HepG2 (cell line): ENCODE data around the gene NCOA7. TPM values are rescaled to one million over a fixed set of nuclear protein-coding genes. Genes with fewer than 3 reads are reported as not detected.

Experiments used
- ATAC-seq: fragments of 200-7000 bp; cut with Tn5 transposase; 3 replicates; pipeline ENCODE4 v1.9.1; 2020; ENCODE audit warnings: mild to moderate bottlenecking, moderate library complexity
- BruUV-seq: library from RNA; stranded (reverse); fragments of 400-500 nt; replicated peaks from 2 replicates; lab custom pipeline; 2021; lab: Mats Ljungman, UMichigan
- CTCF ChIA-PET: fragments of 300-600 bp; formaldehyde crosslinking; extraction: SDS; loops from one replicate; lab custom pipeline; 2021; ENCODE audit warnings: low total read pairs, inconsistent platforms, low intra/inter-chr PET ratio; lab: Yijun Ruan, JAX
- POLR2A ChIA-PET: fragments of 350-600 bp; sonication (Branson Sonifier 250); formaldehyde crosslinking; loops from one replicate; lab custom pipeline; 2020; ENCODE audit warnings: antibody characterized with exemption, inconsistent platforms; lab: Yijun Ruan, JAX
- DNase-seq: peaks from one replicate; pipeline ENCODE4 v3.0.0-alpha.2; 2015; ENCODE audit warnings: low spot score
- FAIRE-seq: peaks from 3 replicates; lab custom pipeline; 2011; peaks lifted over from hg19 to GRCh38; lab: Jason Lieb, UNC
- H2AFZ ChIP-seq: one replicate; pipeline ENCODE4 v1.6.1; 2011; ENCODE audit warnings: low read length, inconsistent platforms
- H3K27ac ChIP-seq: fragments of 300-600 bp; 3 replicates; pipeline ENCODE4 v1.8.0; 2011; ENCODE audit warnings: mixed run types, mild to moderate bottlenecking, mixed read lengths, low read length, inconsistent platforms; ENCODE audit not compliant: insufficient read depth; ENCODE audit errors: extremely low read length
- H3K27me3 ChIP-seq, 2 experiments: fragments of 200-600 bp in 1 of 2; 2 replicates in 1 of 2; 3 replicates in 1 of 2; pipeline versions ENCODE4 v1.6.0 to v1.8.0; 2011; ENCODE audit warnings: low read length in 2 of 2, mild to moderate bottlenecking in 2 of 2, moderate library complexity in 2 of 2, inconsistent platforms in 1 of 2; ENCODE audit not compliant: insufficient read depth in 2 of 2, control insufficient read depth in 1 of 2
- H3K36me3 ChIP-seq, 2 experiments: fragments of 200-600 bp in 1 of 2; replicated peaks in 1 of 2; 2 replicates in 1 of 2; 3 replicates in 1 of 2; pipeline versions ENCODE4 v1.5.1 to v1.8.0; 2011; ENCODE audit warnings: low read length in 2 of 2, inconsistent platforms in 1 of 2; ENCODE audit not compliant: insufficient read depth in 2 of 2, control insufficient read depth in 1 of 2
- H3K4me1 ChIP-seq: 2 replicates; pipeline ENCODE4 v1.5.1; 2012; ENCODE audit warnings: low read length, inconsistent platforms; ENCODE audit not compliant: insufficient read depth
- H3K4me2 ChIP-seq: 2 replicates; pipeline ENCODE4 v1.6.0; 2011; ENCODE audit warnings: low read depth, low read length, inconsistent platforms
- H3K4me3 ChIP-seq, 3 experiments: fragments of 200-600 bp in 1 of 3; sonication (generic), shearing (Covaris generic) in 1 of 3; replicated peaks in 1 of 3; 2 replicates each; pipeline ENCODE4 v1.5.1; 2011 to 2016; ENCODE audit warnings: low read length in 3 of 3, inconsistent platforms in 2 of 3, low read depth in 2 of 3, mild to moderate bottlenecking in 2 of 3, control low read depth in 1 of 3, mixed read lengths in 1 of 3; ENCODE audit not compliant: insufficient read depth in 1 of 3
- H3K79me2 ChIP-seq: one replicate; pipeline ENCODE4 v1.6.1; 2011; ENCODE audit warnings: low read length, inconsistent platforms; ENCODE audit not compliant: insufficient read depth
- H3K9ac ChIP-seq: 2 replicates; pipeline ENCODE4 v1.6.0; 2011; ENCODE audit warnings: mild to moderate bottlenecking, low read depth, low read length, inconsistent platforms; ENCODE audit not compliant: insufficient read depth
- H3K9me3 ChIP-seq: 2 replicates; pipeline ENCODE4 v1.5.1; 2012; ENCODE audit warnings: mild to moderate bottlenecking, low read length
- H4K20me1 ChIP-seq: 2 replicates; pipeline ENCODE4 v1.6.0; 2011; ENCODE audit warnings: inconsistent platforms, mild to moderate bottlenecking, low read length, moderate library complexity; ENCODE audit not compliant: insufficient read depth
- CEBPG ChIP-seq: IDR thresholded peaks from 2 replicates; pipeline ENCODE4 v1.6.1; 2016
- JUND ChIP-seq: sonication (generic); formaldehyde crosslinking; IDR thresholded peaks from 2 replicates; pipeline ENCODE4 v1.8.0; 2022; ENCODE audit warnings: mild to moderate bottlenecking, missing genetic modification reagents
- MAFF ChIP-seq: IDR thresholded peaks from 2 replicates; pipeline ENCODE4 v1.6.1; 2011; ENCODE audit warnings: low read depth, low read length, improper control_type of control experiment
- MAFK ChIP-seq, 2 experiments: IDR thresholded peaks in 1 of 2; conservative IDR thresholded peaks in 1 of 2; 2 replicates each; pipeline ENCODE4 v1.6.1; 2011; ENCODE audit warnings: improper control_type of control experiment in 2 of 2, low read length in 2 of 2
- MTA3 ChIP-seq: sonication (generic); formaldehyde crosslinking; IDR thresholded peaks from 2 replicates; pipeline ENCODE4 v1.4.0; 2020; ENCODE audit warnings: missing genetic modification reagents
- NFE2L2 ChIP-seq: fragments of 150-350 bp; IDR thresholded peaks from 2 replicates; pipeline ENCODE4 v1.6.1; 2014; ENCODE audit warnings: low read length
- TEAD3 ChIP-seq: optimal IDR thresholded peaks from 2 replicates; pipeline ENCODE3; 2016; ENCODE audit warnings: borderline replicate concordance
- ZNF460 ChIP-seq: sonication (generic); formaldehyde crosslinking; IDR thresholded peaks from 2 replicates; pipeline ENCODE4 v1.5.1; 2020; ENCODE audit warnings: missing genetic modification reagents, mild to moderate bottlenecking, borderline replicate concordance
- WGBS: methylation state at CpG from one replicate; pipeline ENCODE4 v1.1.6; 2017; ENCODE audit warnings: low lambda C conversion rate; 5-methylcytosine and 5-hydroxymethylcytosine counted together
- in situ Hi-C: cut with HindIII; loops from 2 replicates; pipeline ENCODE4 v1.10.0; 2017; ENCODE audit warnings: low pct_unique_long_range_greater_than_20kb; ENCODE audit not compliant: extremely low pct_ligation_motif_present
- intact Hi-C: fragments of 100-400 bp; cut with micrococcal nuclease; formaldehyde crosslinking; loops from one replicate; pipeline ENCODE4 v1.10.0; 2022; ENCODE audit not compliant: unreplicated experiment
- polyA plus RNA-seq, 8 experiments: library from polyadenylated mRNA; depleted of rRNA in 3 of 8; stranded (reverse) in 7 of 8; unstranded in 1 of 8; fragments of >200 nt; fragmentation: Illumina TruSeq in 4 of 8; extraction: Trizol in 4 of 8; gene quantifications; 2 replicates each; pipeline versions ENCODE4 v1.2.1 to v1.2.3, GENCODE V29; 2011 to 2016; ENCODE audit warnings: low read depth in 4 of 8, missing spikeins in 1 of 8, mixed read lengths in 1 of 8; ENCODE audit not compliant: insufficient read depth in 1 of 8
- total RNA-seq, 5 experiments: library from RNA; depleted of rRNA; stranded (reverse); fragments of >200 nt; fragmentation: Illumina TruSeq; extraction: Trizol; gene quantifications; 2 replicates each; pipeline ENCODE4 v1.2.3, GENCODE V29; 2016; ENCODE audit warnings: low read depth in 1 of 5
- TF ChIP-seq, protein P1 (sequence below): sonication (generic); formaldehyde crosslinking; IDR thresholded peaks from 2 replicates; pipeline ENCODE4 v1.5.0; 2020; ENCODE audit warnings: missing genetic modification reagents

Gene NCOA7
- total and polyA plus RNA-seq, 2 of the 13 experiments (the other 11 are each of a cell fraction or from before 2014, with no cell fraction given), result 13.6 to 20.8 TPM

DNA sequence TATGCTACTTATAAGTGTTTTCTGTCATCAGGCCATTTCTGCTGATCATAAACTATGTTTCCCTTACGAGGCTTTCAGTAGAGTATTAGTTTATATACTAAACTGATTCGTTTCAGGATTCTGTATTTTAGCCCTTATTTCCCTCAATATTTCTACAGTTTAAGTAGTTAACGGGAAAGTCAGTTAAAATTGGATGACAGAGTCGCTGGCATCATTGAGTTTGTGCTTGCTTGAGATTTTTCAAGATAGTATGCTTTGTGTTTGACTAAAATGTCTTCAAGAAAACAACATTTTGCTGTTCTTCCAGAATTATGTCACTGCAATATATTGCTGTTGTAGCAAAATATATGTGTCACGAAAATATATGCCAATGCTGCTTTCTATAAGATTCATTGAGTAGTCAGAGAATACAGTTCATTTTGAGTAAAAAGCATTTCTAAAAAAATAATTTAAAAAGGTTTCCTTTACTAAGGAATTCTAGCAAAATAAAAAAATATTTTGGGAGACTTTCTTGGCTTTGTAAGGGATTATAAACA is 51.4 kb downstream of the NCOA7 start:
- Histone ChIP-seq H3K36me3 (no peaks in the 10 kb centered on the region), H4K20me1 (no peaks in the 10 kb centered on the region), H3K27me3 (no peaks in the 10 kb centered on the region), H2AFZ (no peak overlapping the region), H3K9ac (no peak overlapping the region), H3K4me2 (no peak overlapping the region), H3K9me3 (no peaks in the 10 kb centered on the region), H3K4me1 (peaks cover 21% of the 10 kb centered on the region), H3K27ac (no peak overlapping the region), H3K79me2 (no peaks in the 10 kb centered on the region), H3K4me3 (no peak overlapping the region)
- ATAC-seq (no peak), DNase-seq (no peak), FAIRE-seq (no peak)
- CTCF ChIA-PET, result no interaction called here
- intact Hi-C loops, result no loop called here
- WGBS, result 93% methylated on average over 5 of the region's 5 CpGs
- no TSS peak for BruUV-seq
- in situ Hi-C loops, result no loop called here
- TF ChIP-seq ZNF460 (CRISPR knock-in tag) (no peak), MTA3 (CRISPR knock-in tag) (no peak), MAFK (conservative IDR thresholded peaks at IDR 0.05 in 1 of 2, IDR thresholded peaks at IDR 0.05 in 1 of 2; ENCODE audit: low read length in 2 of 2) (peak; percentile 34 to 74; a peak in 3 of 4 replicates), MAFF (peak; percentile 56), CEBPG (no peak), JUND (CRISPR knock-in tag) (no peak)
- TF ChIP-seq, protein P1, sequence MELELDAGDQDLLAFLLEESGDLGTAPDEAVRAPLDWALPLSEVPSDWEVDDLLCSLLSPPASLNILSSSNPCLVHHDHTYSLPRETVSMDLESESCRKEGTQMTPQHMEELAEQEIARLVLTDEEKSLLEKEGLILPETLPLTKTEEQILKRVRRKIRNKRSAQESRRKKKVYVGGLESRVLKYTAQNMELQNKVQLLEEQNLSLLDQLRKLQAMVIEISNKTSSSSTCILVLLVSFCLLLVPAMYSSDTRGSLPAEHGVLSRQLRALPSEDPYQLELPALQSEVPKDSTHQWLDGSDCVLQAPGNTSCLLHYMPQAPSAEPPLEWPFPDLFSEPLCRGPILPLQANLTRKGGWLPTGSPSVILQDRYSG (CRISPR knock-in tag), result no peak
- POLR2A ChIA-PET, result no interaction called here

DNA sequence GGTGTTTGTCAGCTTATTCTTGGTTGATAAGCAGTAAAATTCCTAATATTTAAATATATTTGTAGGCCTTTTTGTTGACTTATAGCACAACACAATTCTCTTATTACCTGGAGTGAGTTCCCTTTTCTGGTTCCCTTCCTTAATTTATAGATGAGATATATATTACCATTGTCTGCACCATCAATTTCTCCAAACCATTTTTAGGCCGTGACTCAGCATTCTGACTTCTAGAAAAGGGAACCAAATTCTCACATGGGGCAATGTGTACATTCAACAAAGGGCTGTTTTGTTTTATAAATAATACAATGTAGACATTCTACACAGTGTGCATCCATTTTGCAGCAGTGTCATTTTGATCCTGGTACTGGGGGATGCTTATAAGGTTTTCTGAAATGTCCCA is 52.8 kb downstream of the NCOA7 start:
- no peaks in the 10 kb centered on the region for H3K27me3 ChIP-seq
- peak; percentile 53; the same call in 1 of the 2 replicates for TF ChIP-seq NFE2L2
- TF ChIP-seq TEAD3 (CRISPR knock-in tag), result no peak
- H3K36me3 ChIP-seq, result no peaks in the 10 kb centered on the region
- H3K79me2 ChIP-seq, result no peaks in the 10 kb centered on the region
- BruUV-seq, result no TSS peak
- in situ Hi-C loops (no loop called here), intact Hi-C loops (no loop called here)
- no peaks in the 10 kb centered on the region for H3K9me3 ChIP-seq
- ChIA-PET CTCF (no interaction called here), POLR2A (no interaction called here)
- H3K4me3 ChIP-seq, result no peak overlapping the region
- H3K9ac ChIP-seq, result no peak overlapping the region
- DNase-seq (no peak), ATAC-seq (no peak), FAIRE-seq (no peak)
- H3K4me2 ChIP-seq, result no peak overlapping the region
- no peak overlapping the region for H3K27ac ChIP-seq
- H2AFZ ChIP-seq, result no peak overlapping the region
- 100% methylated on average over 1 of the region's 1 CpG for WGBS
- H4K20me1 ChIP-seq, result no peaks in the 10 kb centered on the region
- H3K4me1 ChIP-seq, result peaks cover 21% of the 10 kb centered on the region
